Measurements from ENCODE around the gene FAF1. TPM values are rescaled to one million over a fixed set of nuclear protein-coding genes. Genes with fewer than 3 reads are reported as not detected.
"Not testable (repeated sequence)": the region's sequence is repeated elsewhere in the genome, so short reads cannot be mapped to it uniquely, and the experiment has no call there.

Gene FAF1
- total RNA-seq, 2 experiments from 2014 or later = 84.6 to 88.2 TPM

- no peak for DNase-seq
- Mint-ChIP-seq H3K4me1 (no peaks in the 10 kb centered on the region), H3K4me3 (no peak overlapping the region), H3K27me3 (no peaks in the 10 kb centered on the region), H3K36me3 (ENCODE audit: low read depth) (peaks cover 6% of the 10 kb centered on the region), H3K27ac (no peak overlapping the region), H3K9me3 (no peaks in the 10 kb centered on the region)
- ChIA-PET CTCF (no interaction called here), POLR2A (no interaction called here)
Observed at GRCh38 chr1:50796272-50796671, 163.8 kb downstream of the FAF1 start.

DNA sequence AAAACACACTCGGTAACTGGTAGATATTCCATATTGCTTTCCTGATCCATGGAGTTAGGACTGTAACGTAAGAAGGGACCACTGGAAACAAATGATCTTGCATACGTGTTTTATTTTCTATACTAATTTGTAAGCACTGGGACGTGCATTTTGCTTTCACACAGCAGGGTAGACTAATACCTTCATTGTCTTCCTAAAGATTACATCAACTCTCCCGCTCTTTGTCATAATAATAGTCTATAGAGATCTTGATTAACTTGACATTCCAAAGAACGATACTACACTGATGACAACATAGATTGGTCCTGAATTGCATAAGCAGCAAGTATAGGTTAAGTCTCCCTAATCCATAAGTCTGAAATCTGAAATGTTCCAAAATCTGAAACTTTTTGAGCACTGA lies 166.5 kb downstream of the FAF1 start:
- Mint-ChIP-seq H3K4me3 (no peak overlapping the region), H3K27ac (no peak overlapping the region), H3K36me3 (ENCODE audit: low read depth) (peaks cover 2% of the 10 kb centered on the region), H3K27me3 (no peaks in the 10 kb centered on the region), H3K9me3 (no peaks in the 10 kb centered on the region), H3K4me1 (no peaks in the 10 kb centered on the region)
- no peak for DNase-seq
- CTCF ChIA-PET = no interaction called here
- POLR2A ChIA-PET = interaction anchor here (0.6 kb wide), 1 partner anchor 1796 kb away, joined by 3 read pairs; no protein-coding TSS in a partner anchor

DNA sequence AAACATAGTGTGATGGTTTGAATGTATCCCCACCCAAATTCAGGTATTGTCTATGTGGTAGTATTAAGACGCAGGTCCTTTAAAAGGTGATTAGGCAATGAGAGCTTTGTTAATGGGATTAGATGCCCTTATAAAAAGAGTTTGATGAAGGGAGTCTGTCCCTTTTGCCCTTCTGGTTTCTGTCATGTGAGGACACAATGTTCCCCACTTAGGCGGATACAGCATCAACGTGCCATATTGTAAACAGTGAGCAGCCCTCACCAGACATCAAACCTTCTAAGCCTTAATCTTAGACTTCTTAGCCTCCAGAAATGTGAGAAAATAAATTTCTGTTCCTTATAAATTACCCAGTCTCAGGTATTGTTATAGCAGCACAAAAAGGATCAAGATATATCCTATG lies 172.8 kb downstream of the FAF1 start:
- no peak overlapping the region for H3K4me3 Mint-ChIP-seq
- POLR2A ChIA-PET = no interaction called here
- no peaks in the 10 kb centered on the region for H3K9me3 Mint-ChIP-seq
- H3K4me1 Mint-ChIP-seq = peaks cover 10% of the 10 kb centered on the region
- H3K27me3 Mint-ChIP-seq = no peaks in the 10 kb centered on the region
- no peak for DNase-seq
- no peak overlapping the region for H3K27ac Mint-ChIP-seq
- CTCF ChIA-PET = no interaction called here
- H3K36me3 Mint-ChIP-seq (ENCODE audit: low read depth) = peaks cover 27% of the 10 kb centered on the region

DNA sequence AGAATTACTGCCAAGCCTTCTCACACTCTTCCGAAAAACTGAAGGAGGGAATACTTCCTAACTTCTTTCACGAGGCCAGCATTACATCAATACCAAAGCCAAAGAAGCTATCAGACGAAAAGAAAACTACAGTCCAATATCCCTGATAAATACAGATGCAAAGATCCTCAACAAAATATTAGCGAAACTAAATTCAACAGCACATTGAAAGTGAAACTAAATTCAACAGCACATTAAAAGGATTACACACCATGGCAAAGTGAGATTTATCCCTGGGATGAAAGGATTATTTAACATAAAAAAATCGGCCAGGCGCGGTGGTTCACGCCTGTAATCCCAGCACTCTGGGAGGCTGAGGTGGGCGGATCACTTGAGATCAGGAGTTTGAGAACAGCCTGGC lies 176.8 kb downstream of the FAF1 start:
- H3K36me3 Mint-ChIP-seq (ENCODE audit: low read depth) = peaks cover 45% of the 10 kb centered on the region

GRCh38 chr1:50780797-50781196 lies 179.3 kb downstream of the FAF1 start:
- no peaks in the 10 kb centered on the region for H3K27me3 Mint-ChIP-seq
- peaks cover 32% of the 10 kb centered on the region for H3K36me3 Mint-ChIP-seq (ENCODE audit: low read depth)
- DNase-seq = no peak
- H3K27ac Mint-ChIP-seq = no peak overlapping the region
- no peaks in the 10 kb centered on the region for H3K9me3 Mint-ChIP-seq
- peaks cover 13% of the 10 kb centered on the region for H3K4me1 Mint-ChIP-seq
- CTCF ChIA-PET = interaction anchor here (0.6 kb wide), 1 partner anchor 134 kb away, joined by 5 read pairs; no protein-coding TSS in a partner anchor
- H3K4me3 Mint-ChIP-seq = no peak overlapping the region
- POLR2A ChIA-PET = no interaction called here

More for the DNA sequence above, 176.8 kb downstream of the FAF1 start:
- Mint-ChIP-seq H3K9me3 (no peaks in the 10 kb centered on the region), H3K27me3 (no peaks in the 10 kb centered on the region), H3K4me1 (peaks cover 13% of the 10 kb centered on the region), H3K4me3 (no peak overlapping the region), H3K27ac (no peak overlapping the region)
- ChIA-PET POLR2A (no interaction called here), CTCF (no interaction called here)
- no peak for DNase-seq

DNA sequence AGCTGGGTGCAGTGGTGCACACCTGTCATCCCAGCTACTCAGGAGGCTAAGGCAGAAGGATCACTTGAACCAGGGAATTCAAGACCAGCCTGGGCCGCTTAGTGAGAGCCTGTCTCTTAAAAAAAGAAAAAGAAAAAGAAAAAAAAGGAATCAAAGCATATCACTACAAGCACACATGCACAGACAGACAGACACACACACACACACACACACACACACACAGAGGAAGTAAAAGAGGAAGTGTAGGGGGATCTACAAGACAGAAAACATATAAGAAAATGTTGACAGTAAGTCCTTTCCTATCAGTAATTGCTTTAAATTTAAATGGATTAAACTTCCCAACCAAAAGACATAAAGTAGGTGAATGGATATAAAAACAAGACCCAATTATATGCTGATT lies 180.3 kb downstream of the FAF1 start:
- H3K4me1 Mint-ChIP-seq = peaks cover 13% of the 10 kb centered on the region
- no peak overlapping the region for H3K4me3 Mint-ChIP-seq
- H3K9me3 Mint-ChIP-seq = no peaks in the 10 kb centered on the region
- no peak overlapping the region for H3K27ac Mint-ChIP-seq
- no peak for DNase-seq
- ChIA-PET CTCF (no interaction called here), POLR2A (no interaction called here)
- peaks cover 26% of the 10 kb centered on the region for H3K36me3 Mint-ChIP-seq (ENCODE audit: low read depth)
- no peaks in the 10 kb centered on the region for H3K27me3 Mint-ChIP-seq

DNA sequence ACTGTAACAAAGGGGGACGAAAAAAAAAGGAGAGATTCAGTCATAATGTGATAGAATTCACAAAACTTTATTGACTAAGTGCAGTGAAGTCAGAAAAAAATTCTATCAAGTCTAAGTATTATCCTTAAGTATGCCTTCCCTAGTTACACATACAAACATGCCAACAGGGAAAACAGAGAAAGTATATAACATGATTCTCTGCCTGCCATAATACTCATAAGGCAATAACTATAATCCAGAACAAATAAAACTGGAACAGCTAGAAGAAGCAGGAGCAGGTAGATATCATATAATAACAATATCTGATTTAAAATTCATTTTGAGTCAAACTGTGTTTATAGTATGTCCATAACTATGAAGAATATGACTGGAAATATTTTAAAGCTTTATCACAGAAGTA lies 184.3 kb downstream of the FAF1 start:
- Mint-ChIP-seq H3K4me3 (no peak overlapping the region), H3K9me3 (no peaks in the 10 kb centered on the region), H3K27me3 (no peaks in the 10 kb centered on the region), H3K4me1 (peaks cover 3% of the 10 kb centered on the region), H3K27ac (no peak overlapping the region), H3K36me3 (ENCODE audit: low read depth) (peaks cover 12% of the 10 kb centered on the region)
- ChIA-PET POLR2A (no interaction called here), CTCF (interaction anchor here (1.0 to 1.4 kb wide), 3 partner anchors 9 to 416 kb away, joined by 3 to 4 read pairs (median 3); no protein-coding TSS in a partner anchor)
- no peak for DNase-seq

DNA sequence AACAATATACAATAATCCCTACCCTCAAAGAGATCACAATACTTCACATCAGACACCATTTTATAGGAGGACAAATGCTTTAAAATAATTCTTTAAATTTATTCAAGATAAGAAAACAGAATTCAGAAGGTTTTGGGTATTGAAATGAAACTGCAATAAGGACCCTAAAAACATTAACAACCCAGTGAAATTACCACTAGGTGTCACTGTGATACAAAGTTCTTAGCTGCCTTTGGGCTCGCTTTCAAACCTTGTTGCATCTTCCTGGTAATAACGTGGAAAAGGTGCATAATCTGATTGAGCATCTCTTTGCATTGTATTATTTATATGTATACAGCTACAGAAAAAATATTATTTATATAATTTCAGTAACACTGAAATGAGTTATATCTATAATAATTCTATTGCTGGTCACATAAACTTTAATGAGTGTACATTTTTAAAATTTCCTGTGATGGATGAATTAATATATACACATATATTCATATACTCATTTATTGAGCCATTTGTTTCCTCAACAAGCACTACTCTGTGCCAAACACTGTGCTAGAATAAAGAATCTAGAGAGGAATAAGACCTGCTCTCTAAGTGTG lies 185.2 kb downstream of the FAF1 start:
- Mint-ChIP-seq H3K27me3 (no peaks in the 10 kb centered on the region), H3K9me3 (no peaks in the 10 kb centered on the region), H3K36me3 (ENCODE audit: low read depth) (peaks cover 3% of the 10 kb centered on the region), H3K4me1 (no peaks in the 10 kb centered on the region), H3K27ac (no peak overlapping the region), H3K4me3 (no peak overlapping the region)
- POLR2A ChIA-PET = interaction anchor here (0.6 kb wide), 1 partner anchor 367 kb away, joined by 7 read pairs; no protein-coding TSS in a partner anchor
- DNase-seq = peak; percentile 25
- CTCF ChIA-PET = interaction anchor here (0.6 to 1.4 kb wide), 5 partner anchors 15 to 417 kb away, joined by 3 to 7 read pairs (median 4); no protein-coding TSS in a partner anchor

DNA sequence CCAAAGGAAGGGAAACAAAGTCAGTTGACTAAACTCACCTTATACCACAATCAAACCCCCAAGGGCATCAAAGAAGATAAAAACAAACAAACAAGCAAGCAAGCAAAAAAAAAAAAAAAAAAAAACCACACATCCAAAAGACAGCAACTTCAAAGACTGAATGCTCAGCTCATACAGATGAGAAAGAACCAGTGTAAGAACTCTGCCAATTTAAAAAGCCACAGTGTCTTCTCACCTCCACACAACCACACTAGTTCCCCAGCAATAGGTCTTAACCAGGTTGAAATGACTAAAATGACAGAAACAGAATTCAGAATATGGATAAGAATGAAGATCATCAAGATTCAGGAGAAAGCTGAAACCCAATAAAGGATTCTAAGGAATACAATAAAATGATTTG lies 193.4 kb downstream of the FAF1 start:
- Mint-ChIP-seq H3K36me3 (ENCODE audit: low read depth) (peaks cover 20% of the 10 kb centered on the region), H3K4me3 (no peak overlapping the region), H3K4me1 (peaks cover 22% of the 10 kb centered on the region), H3K27me3 (no peaks in the 10 kb centered on the region), H3K27ac (no peak overlapping the region), H3K9me3 (no peaks in the 10 kb centered on the region)
- no peak for DNase-seq
- ChIA-PET POLR2A (interaction anchor here (0.6 kb wide), 1 partner anchor 385 kb away, joined by 5 read pairs; no protein-coding TSS in a partner anchor), CTCF (interaction anchor here (0.7 kb wide), 1 partner anchor 10 kb away, joined by 3 read pairs; no protein-coding TSS in a partner anchor)

DNA sequence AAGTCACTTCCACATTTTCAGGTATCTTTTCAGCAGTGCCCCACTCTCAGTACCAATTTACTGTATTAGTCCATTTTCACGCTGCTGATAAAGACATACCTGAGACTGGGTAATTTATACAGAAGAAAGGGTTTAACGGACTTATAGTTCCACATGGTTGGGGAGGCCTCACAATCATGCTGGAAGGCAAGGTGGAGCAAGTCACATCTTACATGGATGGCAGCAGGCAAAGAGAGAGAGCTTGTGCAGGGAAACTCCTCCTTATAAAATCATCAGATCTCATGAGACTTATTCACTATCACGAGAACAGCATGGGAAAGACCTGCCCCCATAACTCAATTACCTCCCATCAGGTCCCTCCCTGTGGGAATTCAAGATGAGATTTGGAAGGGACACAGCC lies 203.5 kb downstream of the FAF1 start:
- H3K4me3 Mint-ChIP-seq, H3K27ac Mint-ChIP-seq, CTCF ChIA-PET, H3K4me1 Mint-ChIP-seq, H3K27me3 Mint-ChIP-seq, DNase-seq, POLR2A ChIA-PET: not testable (repeated sequence)
- Mint-ChIP-seq H3K9me3 (peaks cover 19% of the 10 kb centered on the region), H3K36me3 (ENCODE audit: low read depth) (peaks cover 35% of the 10 kb centered on the region)

DNA sequence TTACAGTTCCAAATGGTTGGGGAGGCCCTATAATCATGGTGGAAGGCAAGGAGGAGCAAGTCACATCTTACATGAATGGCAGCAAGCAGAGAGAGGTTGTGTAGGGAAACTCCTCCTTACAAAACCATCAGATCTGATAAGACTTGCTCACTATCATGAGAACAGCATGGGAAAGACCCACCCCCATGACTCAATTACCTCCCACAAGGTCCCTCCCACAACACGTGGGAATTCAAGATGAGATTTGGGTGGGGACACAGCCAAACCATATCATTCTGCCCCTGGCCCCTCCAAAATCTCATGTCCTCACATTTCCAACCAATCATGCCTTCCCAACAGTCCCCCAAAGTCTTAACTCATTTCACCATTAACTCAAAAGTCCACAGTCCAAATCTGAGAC lies 205.3 kb downstream of the FAF1 start:
- POLR2A ChIA-PET, H3K4me1 Mint-ChIP-seq, DNase-seq, H3K27me3 Mint-ChIP-seq, H3K27ac Mint-ChIP-seq, H3K4me3 Mint-ChIP-seq: not testable (repeated sequence)
- CTCF ChIA-PET = interaction anchor here (1.2 kb wide), 1 partner anchor 522 kb away, joined by 3 read pairs; no protein-coding TSS in a partner anchor
- H3K9me3 Mint-ChIP-seq = peaks cover 13% of the 10 kb centered on the region
- peaks cover 26% of the 10 kb centered on the region for H3K36me3 Mint-ChIP-seq (ENCODE audit: low read depth)

DNA sequence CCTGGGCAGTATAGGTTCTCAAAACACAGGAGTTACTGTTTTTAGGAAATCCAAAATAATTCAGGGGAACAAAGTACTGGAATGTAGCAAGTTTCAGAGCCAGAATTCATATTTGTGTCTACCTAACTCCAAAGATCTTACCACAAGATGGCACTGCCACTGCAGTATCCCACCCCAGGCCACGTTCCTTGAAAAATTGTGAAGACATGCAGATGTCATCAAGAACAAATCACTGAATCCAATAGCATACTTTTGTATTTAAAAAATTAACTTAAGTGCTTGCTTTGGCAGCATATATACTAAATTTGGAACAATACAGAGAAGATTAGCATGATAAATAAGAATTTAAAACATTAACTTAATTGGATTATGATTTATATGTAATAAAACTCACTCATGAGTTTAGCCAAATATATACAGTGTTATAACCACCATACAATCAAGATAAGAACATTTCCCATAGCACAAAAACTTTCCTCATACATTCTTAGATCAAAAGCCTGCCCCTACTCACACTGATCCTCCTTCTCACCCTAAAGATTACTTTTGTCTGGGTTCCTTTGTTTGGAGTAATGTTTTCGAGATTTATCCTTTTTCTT lies 209.9 kb downstream of the FAF1 start:
- Mint-ChIP-seq H3K36me3 (ENCODE audit: low read depth) (peaks cover 7% of the 10 kb centered on the region), H3K4me3 (no peak overlapping the region), H3K27ac (no peak overlapping the region), H3K9me3 (no peaks in the 10 kb centered on the region), H3K4me1 (no peaks in the 10 kb centered on the region), H3K27me3 (no peaks in the 10 kb centered on the region)
- ChIA-PET CTCF (interaction anchor here (0.5 to 0.7 kb wide), 2 partner anchors 14 to 135 kb away, joined by 3 read pairs; no protein-coding TSS in a partner anchor), POLR2A (no interaction called here)
- DNase-seq = no peak

GRCh38 chr1:50747394-50747793 lies 212.7 kb downstream of the FAF1 start:
- Mint-ChIP-seq H3K9me3 (no peaks in the 10 kb centered on the region), H3K4me3 (no peak overlapping the region), H3K36me3 (ENCODE audit: low read depth) (peaks cover 14% of the 10 kb centered on the region), H3K4me1 (no peaks in the 10 kb centered on the region), H3K27ac (no peak overlapping the region), H3K27me3 (no peaks in the 10 kb centered on the region)
- ChIA-PET CTCF (no interaction called here), POLR2A (no interaction called here)
- DNase-seq = no peak
